ACC112 (cell line): Measurements from ENCODE around the gene TMEM171.
A peak's percentile ranks its signal among the peaks of the same experiment; 100 is the strongest.

Experiments
- H2AFZ ChIP-seq: fragments of 200-600 bp; sonication (generic); one replicate; pipeline ENCODE4 v1.6.0; 2017; ENCODE audit warnings: antibody characterized with exemption, low read length; ENCODE audit not compliant: unreplicated experiment
- H3K27ac ChIP-seq: fragments of 200-600 bp; sonication (generic); 2 replicates; pipeline ENCODE4 v1.5.1; 2014; ENCODE audit warnings: low read depth, mild to moderate bottlenecking, antibody characterized with exemption, low read length, moderate library complexity
- H3K27me3 ChIP-seq: fragments of 200-600 bp; sonication (generic); 2 replicates; pipeline ENCODE4 v1.6.1; 2014; ENCODE audit warnings: mild to moderate bottlenecking, antibody characterized with exemption, low read length, moderate library complexity, mixed read lengths; ENCODE audit not compliant: insufficient read depth
- H3K36me3 ChIP-seq: fragments of 200-600 bp; sonication (generic); 2 replicates; pipeline ENCODE4 v1.6.1; 2016; ENCODE audit warnings: mild to moderate bottlenecking, antibody characterized with exemption, low read length, moderate library complexity, mixed read lengths; ENCODE audit not compliant: insufficient read depth
- H3K4me1 ChIP-seq: fragments of 200-600 bp; sonication (generic); one replicate; pipeline ENCODE4 v1.6.1; 2016; ENCODE audit warnings: low read length, mixed read lengths; ENCODE audit not compliant: insufficient read depth, unreplicated experiment, control insufficient read depth
- H3K4me3 ChIP-seq: fragments of 200-600 bp; sonication (generic); 2 replicates; pipeline ENCODE4 v1.5.1; 2014; ENCODE audit warnings: mild to moderate bottlenecking, low read depth, low read length
- H3K79me2 ChIP-seq: fragments of 200-600 bp; sonication (generic); one replicate; pipeline ENCODE4 v1.6.0; 2016; ENCODE audit warnings: low read length; ENCODE audit not compliant: control insufficient read depth, unreplicated experiment, insufficient read depth

Gene TMEM171

GRCh38 chr5:73119451-73120157, 771 bp upstream of the TMEM171 start:
- H3K79me2 ChIP-seq: peaks cover 16% of the 10 kb centered on the region
- H3K36me3 ChIP-seq: peaks cover 5% of the 10 kb centered on the region; the same call in 1 of the 2 replicates
- H3K4me3 ChIP-seq: peak overlapping the region; percentile 92
- peak overlapping the region; percentile 87 for H2AFZ ChIP-seq
- H3K27ac ChIP-seq: no peak overlapping the region
- no peaks in the 10 kb centered on the region for H3K27me3 ChIP-seq
- peaks cover 50% of the 10 kb centered on the region for H3K4me1 ChIP-seq

- H3K4me1 ChIP-seq: peaks cover 36% of the 10 kb centered on the region
- H3K4me3 ChIP-seq: peak overlapping the region; percentile 92
- H3K36me3 ChIP-seq: peaks cover 5% of the 10 kb centered on the region; the same call in 1 of the 2 replicates
- peaks cover 16% of the 10 kb centered on the region for H3K79me2 ChIP-seq
- H3K27ac ChIP-seq: no peak overlapping the region
- no peaks in the 10 kb centered on the region for H3K27me3 ChIP-seq
- H2AFZ ChIP-seq: peak overlapping the region; percentile 87
These were observed 716 bp downstream of the TMEM171 start for GRCh38 chr5:73121119-73121463.

GRCh38 chr5:73122875-73123810, 2.8 kb downstream of the TMEM171 start:
- H3K4me3 ChIP-seq: peak overlapping the region; percentile 92
- peaks cover 32% of the 10 kb centered on the region for H3K4me1 ChIP-seq
- H3K27ac ChIP-seq: peak overlapping the region; percentile 86
- H3K36me3 ChIP-seq: peaks cover 5% of the 10 kb centered on the region; the same call in 1 of the 2 replicates
- peaks cover 16% of the 10 kb centered on the region for H3K79me2 ChIP-seq
- peak overlapping the region; percentile 36 for H2AFZ ChIP-seq
- H3K27me3 ChIP-seq: no peaks in the 10 kb centered on the region

- peaks cover 23% of the 10 kb centered on the region for H3K4me1 ChIP-seq
- no peak overlapping the region for H3K4me3 ChIP-seq
- H3K27ac ChIP-seq: no peak overlapping the region
- no peak overlapping the region for H2AFZ ChIP-seq
- H3K27me3 ChIP-seq: no peaks in the 10 kb centered on the region
- H3K36me3 ChIP-seq: peaks cover 11% of the 10 kb centered on the region; the same call in 1 of the 2 replicates
- H3K79me2 ChIP-seq: peaks cover 16% of the 10 kb centered on the region
These were observed 4.9 kb downstream of the TMEM171 start for GRCh38 chr5:73125289-73125688.

- Histone ChIP-seq H3K27me3 (no peaks in the 10 kb centered on the region), H3K4me1 (peaks cover 21% of the 10 kb centered on the region), H3K79me2 (peaks cover 10% of the 10 kb centered on the region), H3K36me3 (peaks cover 11% of the 10 kb centered on the region; the same call in 1 of the 2 replicates), H3K4me3 (no peak overlapping the region), H2AFZ (no peak overlapping the region), H3K27ac (no peak overlapping the region)
These were observed 6.0 kb downstream of the TMEM171 start for GRCh38 chr5:73126381-73126780.

- no peak overlapping the region for H3K4me3 ChIP-seq
- H3K27me3 ChIP-seq: no peaks in the 10 kb centered on the region
- H3K4me1 ChIP-seq: peaks cover 15% of the 10 kb centered on the region
- H3K27ac ChIP-seq: no peak overlapping the region
- H3K36me3 ChIP-seq: peaks cover 11% of the 10 kb centered on the region; the same call in 1 of the 2 replicates
- no peak overlapping the region for H2AFZ ChIP-seq
- peaks cover 4% of the 10 kb centered on the region for H3K79me2 ChIP-seq
These were observed 6.6 kb downstream of the TMEM171 start for GRCh38 chr5:73126957-73127356.

- peaks cover 6% of the 10 kb centered on the region; the same call in 1 of the 2 replicates for H3K36me3 ChIP-seq
- H2AFZ ChIP-seq: no peak overlapping the region
- H3K4me3 ChIP-seq: no peak overlapping the region
- H3K79me2 ChIP-seq: no peaks in the 10 kb centered on the region
- no peaks in the 10 kb centered on the region for H3K27me3 ChIP-seq
- H3K27ac ChIP-seq: no peak overlapping the region
- no peaks in the 10 kb centered on the region for H3K4me1 ChIP-seq
These were observed 8.8 kb downstream of the TMEM171 start for GRCh38 chr5:73129143-73129542.

- no peaks in the 10 kb centered on the region for H3K79me2 ChIP-seq
- H3K27me3 ChIP-seq: no peaks in the 10 kb centered on the region
- H3K4me3 ChIP-seq: no peak overlapping the region
- H3K27ac ChIP-seq: no peak overlapping the region
- no peaks in the 10 kb centered on the region for H3K4me1 ChIP-seq
- H3K36me3 ChIP-seq: peaks cover 6% of the 10 kb centered on the region; the same call in 1 of the 2 replicates
- no peak overlapping the region for H2AFZ ChIP-seq
These were observed 10.4 kb downstream of the TMEM171 start for GRCh38 chr5:73130811-73131210.

- no peaks in the 10 kb centered on the region for H3K4me1 ChIP-seq
- no peaks in the 10 kb centered on the region for H3K27me3 ChIP-seq
- H3K79me2 ChIP-seq: no peaks in the 10 kb centered on the region
- H3K4me3 ChIP-seq: no peak overlapping the region
- H3K27ac ChIP-seq: no peak overlapping the region
- H2AFZ ChIP-seq: no peak overlapping the region
- H3K36me3 ChIP-seq: peaks cover 6% of the 10 kb centered on the region; the same call in 1 of the 2 replicates
These were observed 11.5 kb downstream of the TMEM171 start for GRCh38 chr5:73131711-73132425.

GRCh38 chr5:73132759-73133158, 12.4 kb downstream of the TMEM171 start:
- Histone ChIP-seq H3K4me3 (no peak overlapping the region), H3K4me1 (no peaks in the 10 kb centered on the region), H3K27ac (no peak overlapping the region), H3K27me3 (no peaks in the 10 kb centered on the region), H3K36me3 (peaks cover 6% of the 10 kb centered on the region; the same call in 1 of the 2 replicates), H2AFZ (no peak overlapping the region), H3K79me2 (no peaks in the 10 kb centered on the region)
